ENCODE measurements around the gene MEIOB. TPM values are rescaled to one million over a fixed set of nuclear protein-coding genes. Genes with fewer than 3 reads are reported as not detected.

The MEIOB gene
- total RNA-seq, 2 experiments from 2014 or later, result not detected

DNA sequence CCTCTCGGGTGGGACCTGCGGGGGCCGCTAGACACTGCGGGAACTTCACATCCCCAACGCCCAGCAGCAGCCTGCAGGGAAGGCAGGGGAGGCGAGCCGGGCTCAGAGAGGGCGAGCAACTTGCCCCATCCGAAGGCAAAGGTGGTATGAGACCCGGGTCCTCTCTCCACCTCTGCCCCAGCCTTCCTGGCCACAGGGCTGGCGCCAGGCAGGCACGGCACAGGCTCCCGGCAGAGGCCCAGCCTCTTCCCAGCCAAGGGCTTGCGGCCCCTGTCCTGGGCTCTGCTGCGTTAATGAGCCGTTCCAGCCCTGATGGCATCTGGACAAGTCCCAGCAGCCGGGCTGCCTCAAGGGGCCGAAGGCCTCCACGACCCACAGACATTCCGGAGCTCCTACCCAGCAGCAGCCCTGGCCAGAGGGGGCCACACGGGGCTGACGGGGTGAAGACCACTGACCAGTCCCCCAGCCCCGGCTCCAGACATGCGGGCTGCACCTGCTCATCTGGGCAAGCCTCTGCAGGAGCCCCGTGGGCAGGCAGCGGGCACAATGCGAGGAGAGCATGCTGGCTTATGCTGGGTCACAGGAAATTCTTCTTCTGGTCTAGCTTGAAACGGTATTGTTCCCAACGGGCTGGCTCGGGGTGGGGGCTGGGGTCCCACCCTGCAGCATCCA is 47.5 kb upstream of the MEIOB start:
- ATAC-seq (ENCODE audit: poor library complexity) (no peak), DNase-seq (no peak)
- Histone ChIP-seq H3K4me3 (ENCODE audit: low read length) (no peak overlapping the region), H3K9me3 (ENCODE audit: control insufficient read depth in 1 of 2, insufficient read depth in 1 of 2, low read length in 2 of 2) (peaks cover 0 to 42% of the 10 kb centered on the region in 2 experiments), H3K4me1 (ENCODE audit: insufficient read depth, low read length) (peaks cover 14% of the 10 kb centered on the region), H3K27me3 (ENCODE audit: control insufficient read depth in 1 of 2, insufficient read depth in 2 of 2, low read length in 2 of 2) (peaks cover 52 to 72% of the 10 kb centered on the region in 2 experiments), H3K36me3 (ENCODE audit: insufficient read depth, low read length) (no peaks in the 10 kb centered on the region), H3K27ac (ENCODE audit: low read depth in 1 of 2, low read length in 2 of 2) (no peak overlapping the region)
- peaks cover 66% of the 10 kb centered on the region for H3K27me3 Mint-ChIP-seq
- no peak overlapping the region for H3K4me3 Mint-ChIP-seq
- TF ChIP-seq, protein P1, sequence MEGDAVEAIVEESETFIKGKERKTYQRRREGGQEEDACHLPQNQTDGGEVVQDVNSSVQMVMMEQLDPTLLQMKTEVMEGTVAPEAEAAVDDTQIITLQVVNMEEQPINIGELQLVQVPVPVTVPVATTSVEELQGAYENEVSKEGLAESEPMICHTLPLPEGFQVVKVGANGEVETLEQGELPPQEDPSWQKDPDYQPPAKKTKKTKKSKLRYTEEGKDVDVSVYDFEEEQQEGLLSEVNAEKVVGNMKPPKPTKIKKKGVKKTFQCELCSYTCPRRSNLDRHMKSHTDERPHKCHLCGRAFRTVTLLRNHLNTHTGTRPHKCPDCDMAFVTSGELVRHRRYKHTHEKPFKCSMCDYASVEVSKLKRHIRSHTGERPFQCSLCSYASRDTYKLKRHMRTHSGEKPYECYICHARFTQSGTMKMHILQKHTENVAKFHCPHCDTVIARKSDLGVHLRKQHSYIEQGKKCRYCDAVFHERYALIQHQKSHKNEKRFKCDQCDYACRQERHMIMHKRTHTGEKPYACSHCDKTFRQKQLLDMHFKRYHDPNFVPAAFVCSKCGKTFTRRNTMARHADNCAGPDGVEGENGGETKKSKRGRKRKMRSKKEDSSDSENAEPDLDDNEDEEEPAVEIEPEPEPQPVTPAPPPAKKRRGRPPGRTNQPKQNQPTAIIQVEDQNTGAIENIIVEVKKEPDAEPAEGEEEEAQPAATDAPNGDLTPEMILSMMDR (IDR thresholded peaks at IDR 0.05), result no peak
- no peaks in the 10 kb centered on the region for H3K9me3 Mint-ChIP-seq
- H3K27ac Mint-ChIP-seq, result no peak overlapping the region
- ChIA-PET CTCF (no interaction called here), POLR2A (no interaction called here)
- intact Hi-C loops (cut with DNase I, micrococcal nuclease), result no loop called here
- H3K36me3 Mint-ChIP-seq (ENCODE audit: low read depth), result no peaks in the 10 kb centered on the region
- no peaks in the 10 kb centered on the region for H3K4me1 Mint-ChIP-seq (ENCODE audit: low read depth)

DNA sequence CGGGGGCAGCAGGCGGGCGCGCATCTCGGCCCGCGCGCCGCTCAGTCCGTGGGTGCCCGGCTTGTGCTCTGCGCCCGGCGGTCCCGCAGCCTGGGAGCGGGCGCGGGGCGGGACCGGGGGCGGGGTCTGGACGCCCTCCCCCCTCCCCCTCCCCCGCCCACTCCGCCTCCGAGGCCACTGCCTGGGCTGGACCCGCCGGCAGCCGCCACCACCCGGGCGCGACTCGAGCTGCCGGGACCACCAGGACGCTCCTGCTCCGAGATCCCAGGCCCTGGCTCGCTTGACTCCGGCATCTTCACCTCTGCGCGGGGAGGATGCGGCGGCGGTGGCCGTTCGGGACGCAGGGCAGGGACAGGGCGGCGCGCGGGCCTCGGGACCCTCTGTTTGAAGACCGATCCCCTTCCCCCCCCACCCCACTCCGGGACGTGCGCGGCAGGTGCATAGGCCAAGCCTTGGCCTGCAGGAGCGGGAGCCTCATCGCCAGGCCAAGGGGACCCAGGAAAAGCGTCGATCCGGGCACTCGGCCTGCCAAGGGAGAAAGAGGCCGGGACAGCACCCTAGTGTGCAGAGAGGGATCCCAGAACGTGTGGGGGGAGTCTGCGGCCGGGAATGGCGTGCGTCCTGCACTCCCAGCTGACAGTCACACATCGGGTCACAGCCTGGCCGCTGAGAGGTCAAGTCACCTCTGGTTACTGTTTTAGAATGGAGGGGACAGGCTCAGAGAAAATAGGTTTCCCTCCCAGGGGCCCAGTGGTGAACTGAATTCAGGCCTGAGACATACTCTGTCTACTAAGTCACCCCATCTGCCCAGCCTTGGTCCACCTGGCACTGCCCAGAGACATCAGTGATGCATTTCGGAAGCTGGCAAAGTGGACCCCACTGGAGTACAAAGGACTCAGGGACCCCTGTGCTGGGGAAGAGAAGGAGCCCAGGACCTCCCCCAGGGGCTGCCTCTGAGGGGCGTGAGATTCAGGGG is 46.7 kb upstream of the MEIOB start, which contains the start of gene HS3ST6:
TSS of gene HS3ST6 (minus strand) at position 65 of the 976 bp plus-strand sequence. CDS start 92 bp downstream, outside the sequence.
- Histone ChIP-seq H3K4me1 (ENCODE audit: insufficient read depth, low read length) (peaks cover 10% of the 10 kb centered on the region), H3K36me3 (ENCODE audit: insufficient read depth, low read length) (no peaks in the 10 kb centered on the region), H3K27me3 (ENCODE audit: control insufficient read depth in 1 of 2, insufficient read depth in 2 of 2, low read length in 2 of 2) (peaks cover 49 to 73% of the 10 kb centered on the region in 2 experiments), H3K4me3 (ENCODE audit: low read length) (no peak within 1 kb of the TSS), H3K27ac (ENCODE audit: low read depth in 1 of 2, low read length in 2 of 2) (no peak within 1 kb of the TSS), H3K9me3 (ENCODE audit: control insufficient read depth in 1 of 2, insufficient read depth in 1 of 2, low read length in 2 of 2) (peaks cover 0 to 38% of the 10 kb centered on the region in 2 experiments)
- no peaks in the 10 kb centered on the region for H3K4me1 Mint-ChIP-seq (ENCODE audit: low read depth)
- DNase-seq (no peak), ATAC-seq (ENCODE audit: poor library complexity) (no peak)
- peaks cover 58% of the 10 kb centered on the region for H3K27me3 Mint-ChIP-seq
- intact Hi-C loops (cut with DNase I, micrococcal nuclease), result no loop called here
- TF ChIP-seq, protein P1 (IDR thresholded peaks at IDR 0.05), result no peak
- no peak within 1 kb of the TSS for H3K4me3 Mint-ChIP-seq
- CTCF ChIA-PET, result no interaction called here
- H3K27ac Mint-ChIP-seq, result no peak within 1 kb of the TSS
- POLR2A ChIA-PET, result no interaction called here
- H3K9me3 Mint-ChIP-seq, result no peaks in the 10 kb centered on the region
- no peaks in the 10 kb centered on the region for H3K36me3 Mint-ChIP-seq (ENCODE audit: low read depth)

DNA sequence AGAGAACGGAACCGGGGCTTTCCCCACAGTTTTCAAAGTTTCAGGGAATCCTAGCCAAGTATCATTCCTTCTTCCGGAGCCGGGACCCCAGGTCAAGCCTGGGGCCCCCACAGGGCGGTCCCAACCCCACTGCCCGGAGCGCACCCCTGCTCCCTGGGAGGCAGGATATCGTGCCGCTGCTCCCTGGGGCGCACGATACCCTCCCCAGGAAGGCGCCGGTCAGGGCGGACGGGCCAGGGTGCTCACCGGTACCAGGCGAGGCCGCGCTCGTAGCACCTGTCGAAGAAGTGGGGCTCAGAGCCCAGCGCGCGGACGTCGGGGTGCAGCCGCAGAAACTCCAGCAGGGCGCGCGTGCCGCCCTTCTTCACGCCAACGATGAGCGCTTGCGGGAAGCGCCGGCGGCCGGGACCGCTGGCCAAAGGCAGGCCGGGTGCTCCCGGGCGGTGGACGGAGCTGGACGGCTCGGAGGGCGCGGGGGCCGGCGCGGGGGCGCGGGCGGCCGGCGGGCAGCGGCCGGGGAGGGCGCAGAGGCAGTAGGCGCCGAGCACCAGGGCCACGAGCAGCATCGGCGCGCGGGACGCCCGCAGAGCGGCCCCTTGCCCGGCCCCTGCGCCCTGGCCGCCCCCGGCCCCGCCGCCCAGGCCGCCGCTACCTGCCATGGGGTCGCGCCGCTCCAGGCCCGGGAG is 45.8 kb upstream of the MEIOB start:
- H3K4me1 ChIP-seq (ENCODE audit: insufficient read depth, low read length), result peaks cover 5% of the 10 kb centered on the region
- H3K27me3 ChIP-seq (ENCODE audit: control insufficient read depth in 1 of 2, insufficient read depth in 2 of 2, low read length in 2 of 2), result peaks cover 41 to 71% of the 10 kb centered on the region in 2 experiments
- H3K9me3 ChIP-seq (ENCODE audit: control insufficient read depth in 1 of 2, insufficient read depth in 1 of 2, low read length in 2 of 2), result peaks cover 0 to 30% of the 10 kb centered on the region in 2 experiments
- intact Hi-C loops (cut with DNase I, micrococcal nuclease), result no loop called here
- H3K4me3 ChIP-seq (ENCODE audit: low read length), result no peak overlapping the region
- Mint-ChIP-seq H3K4me3 (no peak overlapping the region), H3K4me1 (ENCODE audit: low read depth) (no peaks in the 10 kb centered on the region), H3K27ac (no peak overlapping the region), H3K36me3 (ENCODE audit: low read depth) (no peaks in the 10 kb centered on the region), H3K27me3 (peaks cover 53% of the 10 kb centered on the region), H3K9me3 (no peaks in the 10 kb centered on the region)
- POLR2A ChIA-PET, result no interaction called here
- no peak for DNase-seq
- CTCF ChIA-PET, result no interaction called here
- no peak for ATAC-seq (ENCODE audit: poor library complexity)
- H3K27ac ChIP-seq (ENCODE audit: low read depth in 1 of 2, low read length in 2 of 2), result no peak overlapping the region
- TF ChIP-seq, protein P1 (IDR thresholded peaks at IDR 0.05), result no peak
- no peaks in the 10 kb centered on the region for H3K36me3 ChIP-seq (ENCODE audit: insufficient read depth, low read length)

All from CD4-positive, alpha-beta T cell (primary cell).